D341Med (cell line): ENCODE results near the gene IARS1.

Experiments
- DNase-seq: peaks from one replicate; pipeline ENCODE4 v3.0.0; 2012; ENCODE audit warnings: low spot score

Gene IARS1

DNA sequence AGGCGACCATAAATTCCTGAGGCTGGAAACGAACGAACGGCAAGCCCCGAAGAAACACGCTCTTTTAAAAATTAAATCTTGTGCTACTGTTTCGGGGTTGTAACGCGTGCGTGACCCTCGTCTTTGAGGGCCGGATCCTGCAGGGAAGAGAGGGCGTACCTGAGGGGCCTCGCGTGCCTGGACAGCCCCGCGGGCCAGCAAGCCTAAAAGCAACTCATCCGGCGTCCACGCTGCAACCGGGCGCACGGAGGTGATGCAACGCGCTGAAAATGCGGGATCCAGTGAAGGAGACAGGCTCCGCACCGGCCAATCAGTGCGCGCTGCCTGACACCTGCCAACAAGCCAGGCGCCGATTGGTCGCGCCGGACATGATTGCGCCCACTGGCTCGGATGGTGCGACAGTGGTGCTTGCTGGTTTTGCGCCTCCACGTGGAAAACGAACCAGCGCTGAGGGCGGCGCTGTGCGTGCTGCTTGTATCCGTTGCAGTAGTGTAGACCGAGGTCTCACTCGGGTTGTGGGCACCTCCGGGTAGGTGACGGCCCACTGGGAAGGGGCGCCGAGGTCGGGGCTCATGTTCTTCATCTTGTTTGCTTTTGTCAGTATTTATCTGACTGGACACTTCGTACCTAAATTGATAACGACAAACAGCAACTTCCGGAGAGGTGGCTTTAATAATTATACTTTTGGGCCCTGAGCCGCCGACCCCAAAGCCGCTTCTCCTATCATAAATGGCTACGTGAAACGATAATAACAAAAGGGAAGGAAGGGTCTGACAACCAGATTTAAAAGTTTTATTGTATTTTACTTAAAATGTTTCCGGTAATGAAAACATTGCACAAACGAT lies at the start of gene IARS1:
Gene IARS1 (minus strand): TSS at position 246 of the 845 bp plus-strand sequence. CDS start 4,278 bp downstream, outside the sequence.
- DNase-seq, result peak; percentile 99

DNA sequence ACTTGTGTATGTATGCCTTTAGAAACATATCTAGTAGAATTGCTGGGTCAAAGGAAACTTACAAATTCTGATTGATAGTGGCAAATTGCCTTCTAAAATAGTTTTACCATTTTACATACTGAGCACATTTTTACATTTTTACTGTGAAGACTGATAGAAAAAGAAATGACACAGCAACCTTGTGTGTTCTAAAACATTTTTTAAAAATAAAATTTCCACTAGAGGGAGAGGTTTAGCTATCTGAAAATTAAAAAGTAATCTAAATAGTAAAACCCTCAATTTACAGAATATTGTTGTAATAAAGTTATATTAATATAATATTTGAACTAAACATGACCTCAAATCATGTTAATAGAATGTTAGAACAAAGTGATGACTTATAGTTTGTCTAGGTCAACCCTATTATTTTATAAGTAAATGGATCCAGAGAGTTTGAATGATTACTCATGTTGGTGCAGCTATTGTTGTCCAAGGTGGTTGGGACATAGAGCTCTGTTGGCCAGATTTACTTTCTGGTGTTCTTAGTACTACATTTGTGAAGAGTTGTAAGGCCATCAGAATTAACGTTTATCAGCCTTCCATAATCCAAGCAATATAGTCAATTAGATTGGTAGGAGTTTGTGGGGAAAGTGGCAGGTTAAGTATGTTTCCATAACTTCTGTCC lies 49.5 kb upstream of the IARS1 start:
- no peak for DNase-seq

DNA sequence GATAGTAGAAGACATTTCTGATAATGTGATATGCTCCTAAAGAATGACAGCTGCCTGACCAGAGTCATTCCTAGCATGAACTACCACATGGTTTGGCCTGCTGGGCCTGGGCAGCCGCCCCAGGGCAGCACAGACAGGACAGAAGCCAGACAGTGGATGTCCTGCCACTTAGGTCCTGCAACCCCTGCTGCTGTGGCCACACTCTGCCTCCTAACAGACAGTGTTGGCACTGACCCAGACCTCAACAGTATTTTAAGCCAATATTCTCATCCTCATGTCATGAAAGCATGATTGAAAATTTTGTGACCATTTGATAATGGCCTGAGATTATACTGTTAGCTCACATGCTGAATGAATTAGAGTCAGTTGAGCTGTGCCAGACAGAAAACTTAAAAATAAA lies 48.1 kb upstream of the IARS1 start:
- no peak for DNase-seq

DNA sequence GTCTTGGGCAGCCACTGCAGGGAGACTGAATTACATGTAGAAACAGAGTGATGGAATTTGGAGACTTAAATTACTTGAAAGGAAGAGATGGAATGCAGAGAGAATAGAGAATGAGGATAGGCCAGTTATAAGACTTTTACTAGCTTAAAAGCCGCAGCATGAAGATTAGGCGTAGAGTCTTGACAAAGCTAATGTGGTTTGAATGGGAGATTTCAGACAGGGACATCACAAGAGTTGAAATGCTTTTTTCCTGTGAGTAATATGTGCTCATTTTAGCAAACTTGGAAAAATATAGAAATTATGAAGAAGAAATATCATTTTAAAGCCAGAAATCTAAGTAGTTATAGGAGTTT lies 39.8 kb upstream of the IARS1 start:
- DNase-seq, result no peak

DNA sequence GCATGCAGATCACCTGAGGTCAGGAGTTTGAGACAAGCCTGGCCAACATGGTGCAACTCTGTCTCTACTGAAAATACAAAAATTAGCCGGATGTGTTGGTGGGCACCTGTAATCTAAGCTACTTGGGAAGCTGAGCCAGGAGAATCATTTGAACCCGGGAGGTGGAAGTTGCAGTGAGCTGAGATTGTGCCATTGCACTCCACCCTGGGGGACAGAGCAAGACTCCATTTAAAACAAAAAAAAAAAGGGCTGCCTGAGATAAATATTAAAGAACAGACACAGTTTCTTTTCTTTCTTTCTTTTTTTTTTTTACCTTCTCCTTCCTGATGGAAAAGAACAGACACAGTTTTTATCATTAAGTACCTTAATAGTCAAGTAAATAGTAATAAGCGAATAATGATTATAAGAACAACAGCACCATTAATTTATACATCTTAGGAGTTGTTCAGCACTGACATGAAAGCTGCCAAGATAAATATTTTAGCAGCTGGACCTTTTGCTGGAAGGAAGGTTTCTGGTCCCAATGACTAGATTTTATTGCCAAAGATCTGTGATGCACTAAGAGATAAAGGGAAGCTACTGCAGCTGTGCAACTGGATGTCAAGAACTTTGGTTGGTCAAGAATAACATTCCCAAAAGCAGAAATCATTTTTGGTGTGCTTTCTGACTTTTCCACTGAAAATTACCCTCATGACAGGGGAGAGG lies 39.2 kb upstream of the IARS1 start:
- no peak for DNase-seq

DNA sequence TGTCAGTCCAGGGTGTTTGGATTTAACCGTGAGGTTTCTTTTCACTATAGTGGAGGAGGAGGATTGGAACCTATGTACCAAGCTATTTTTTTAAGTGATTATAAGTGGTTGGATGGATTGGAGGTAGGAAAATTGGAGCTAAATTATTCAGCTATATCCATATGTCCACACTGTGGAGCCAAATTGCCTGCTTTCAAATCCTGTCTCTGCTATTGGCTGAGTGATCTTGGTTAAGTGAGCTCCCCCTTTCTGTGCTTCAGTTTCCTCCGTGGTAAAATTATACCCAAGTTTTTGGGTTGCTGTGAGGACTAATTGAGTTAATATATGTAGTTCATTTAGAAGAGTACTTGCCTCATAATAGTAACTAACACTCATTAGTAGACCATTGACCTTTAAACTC lies 34.7 kb upstream of the IARS1 start:
- peak; percentile 35 for DNase-seq

DNA sequence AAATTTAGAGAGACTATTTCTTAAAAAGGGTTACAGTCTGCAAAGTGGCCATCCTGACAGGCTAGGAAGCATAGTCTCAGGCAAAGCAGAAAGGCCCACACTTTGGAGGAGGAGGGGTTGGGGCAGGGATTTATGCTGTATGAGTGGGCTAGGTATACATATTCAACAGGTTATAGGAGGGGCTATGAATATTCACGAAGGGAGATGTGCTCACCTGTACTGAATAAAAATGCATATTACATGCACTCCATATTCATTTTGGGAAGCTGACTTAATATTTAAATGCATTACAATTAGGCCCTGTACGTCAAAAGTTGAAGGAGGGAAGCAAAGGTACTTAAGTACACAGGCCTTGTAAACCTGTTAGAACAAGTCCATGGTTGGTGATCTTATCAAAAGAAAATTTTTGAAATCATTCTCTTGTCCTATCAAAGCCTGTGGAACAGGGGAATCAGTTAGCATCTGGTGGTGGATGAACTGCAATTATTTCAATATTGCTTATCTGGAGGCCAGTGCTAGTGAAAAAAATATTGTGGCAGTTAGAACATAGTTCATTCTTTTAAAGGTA lies 33.9 kb upstream of the IARS1 start:
- DNase-seq, result no peak

DNA sequence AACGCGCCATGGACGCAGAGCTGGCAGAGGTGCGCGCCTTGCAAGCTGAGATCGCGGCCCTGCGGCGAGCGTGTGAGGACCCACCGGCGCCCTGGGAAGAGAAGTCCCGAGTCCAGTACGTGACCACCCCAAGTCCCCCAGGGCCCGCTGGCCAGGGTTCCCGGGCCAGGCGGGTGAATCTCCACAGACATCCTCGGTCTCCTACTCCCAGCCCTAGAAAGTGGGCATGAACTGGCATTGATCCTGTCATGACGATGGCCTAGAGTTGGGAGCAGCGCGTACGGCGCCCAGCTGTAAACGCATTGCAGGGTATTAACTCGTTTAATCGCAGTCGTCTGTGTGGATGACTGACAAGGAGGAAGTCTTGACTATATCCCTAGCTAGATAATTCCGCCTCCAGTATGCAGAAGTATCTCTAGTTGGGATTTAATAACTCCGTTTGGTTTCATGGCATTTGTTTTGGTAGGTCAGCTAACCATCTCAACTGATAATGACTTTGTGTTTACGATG lies 32.5 kb upstream of the IARS1 start:
- DNase-seq, result no peak

DNA sequence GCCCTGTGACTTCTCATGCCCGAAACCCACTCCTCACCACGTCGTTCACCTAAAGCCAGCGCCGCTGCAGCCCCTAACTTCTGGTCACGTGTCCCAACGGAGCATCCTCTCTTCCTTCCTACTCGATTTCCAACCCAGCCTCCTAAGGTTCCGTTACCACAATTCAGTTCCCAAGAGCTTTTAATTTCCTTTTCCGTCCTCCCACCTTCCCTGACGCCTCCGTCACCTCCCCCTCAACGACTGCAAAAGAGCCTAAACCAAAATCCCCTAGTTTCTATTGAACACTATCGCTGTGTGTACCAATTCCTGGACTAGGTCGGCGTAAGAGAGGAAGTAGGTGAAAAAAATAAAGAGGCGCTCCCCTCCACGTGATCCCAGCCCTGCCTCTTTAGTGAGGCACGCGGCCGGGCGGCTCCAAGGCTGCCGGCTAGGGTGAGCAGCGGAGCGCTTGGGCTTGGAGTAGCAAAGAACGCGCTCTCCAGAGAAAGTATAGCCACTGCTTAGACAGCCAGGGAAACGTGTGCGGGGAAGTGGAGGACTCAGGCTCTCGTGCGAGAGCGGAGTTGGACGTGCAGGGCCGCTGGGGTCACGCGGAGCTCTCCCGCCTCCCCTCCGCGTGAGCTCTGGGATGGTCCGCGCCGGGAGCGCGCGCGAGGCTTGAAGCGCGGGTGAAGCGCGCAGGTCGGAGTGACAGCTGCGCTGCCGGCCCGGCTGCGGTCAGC lies 31.9 kb upstream of the IARS1 start, which contains the start of the genes CENPP and NOL8:
Gene CENPP (plus strand): TSS at position 685 of the 722 bp plus-strand sequence.
Gene NOL8 (minus strand): TSS at position 82 of the 722 bp plus-strand sequence. CDS start 1,189 bp downstream, outside the sequence.
- DNase-seq, result peak; percentile 90

DNA sequence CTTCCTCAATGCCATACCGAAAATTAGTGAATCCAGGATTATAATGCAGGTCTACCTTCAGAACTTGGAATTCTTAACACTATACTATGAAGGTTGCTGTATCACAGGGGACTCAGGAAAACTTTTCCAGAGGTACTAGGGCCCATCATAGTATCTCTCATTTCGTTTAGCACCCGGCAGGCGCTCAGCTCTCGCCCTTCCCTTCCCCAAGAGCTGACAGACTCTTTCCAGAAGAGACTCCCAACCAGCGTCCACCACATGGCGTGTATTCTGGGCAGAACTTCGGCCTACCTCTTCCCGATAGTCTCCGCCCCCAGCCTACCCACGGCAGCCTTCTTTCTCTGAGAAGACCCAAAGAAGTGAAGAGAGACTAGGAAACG lies 31.4 kb upstream of the IARS1 start:
- no peak for DNase-seq

DNA sequence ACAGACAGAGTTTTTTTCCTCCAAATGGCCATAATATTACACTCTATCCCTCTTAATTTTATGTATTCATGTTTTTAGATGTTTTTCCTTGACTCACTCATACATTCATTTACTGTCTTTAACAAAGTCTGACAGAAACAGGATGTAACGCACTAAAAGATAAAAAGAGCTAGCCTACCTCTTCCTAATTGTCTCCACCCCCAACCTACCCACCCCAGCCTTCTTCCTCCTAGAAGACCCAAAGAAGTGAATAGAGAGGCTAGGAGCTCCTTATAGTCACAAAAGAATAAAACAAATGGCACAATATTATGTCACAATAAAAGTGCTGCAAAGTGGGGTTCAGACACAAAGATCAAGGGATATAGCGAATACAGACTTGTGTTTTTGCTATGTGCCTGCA lies 30.9 kb upstream of the IARS1 start:
- DNase-seq, result no peak

DNA sequence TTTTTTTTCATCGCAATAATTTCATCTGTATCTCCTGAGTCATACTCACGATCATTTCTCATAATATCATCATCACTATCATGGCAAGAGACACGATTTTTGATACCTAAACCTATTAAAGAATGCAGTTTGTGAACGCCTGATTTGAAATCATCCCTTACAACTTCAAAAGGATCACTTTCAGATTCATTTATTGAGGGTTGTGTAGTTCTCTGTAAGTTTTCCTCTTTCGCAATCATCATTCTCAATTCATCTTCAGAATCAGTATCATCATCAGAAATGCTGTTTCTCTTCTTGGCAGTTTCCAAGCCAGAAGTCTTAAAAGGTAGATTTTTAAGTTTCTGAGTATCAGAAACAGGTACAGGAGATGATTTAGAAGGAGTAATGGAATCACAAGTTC lies 22.0 kb upstream of the IARS1 start:
- no peak for DNase-seq

DNA sequence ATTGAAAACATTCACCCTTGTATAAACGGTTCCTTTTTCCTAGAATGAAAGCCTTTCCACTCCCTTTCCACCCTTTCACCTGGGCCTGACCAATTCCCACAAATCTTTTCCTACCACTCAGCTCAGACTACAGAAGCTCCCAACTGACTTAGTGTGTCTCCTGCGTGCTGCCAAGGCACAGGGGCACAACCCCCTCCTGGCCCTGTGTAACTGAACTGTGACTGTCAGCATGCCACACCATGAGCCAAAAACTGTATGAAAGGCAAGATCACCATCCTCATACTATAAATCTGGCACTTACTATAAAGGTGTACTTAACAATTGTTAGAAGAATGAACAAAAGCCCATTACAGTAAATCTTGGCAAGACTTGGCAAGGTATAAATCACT lies 20.1 kb upstream of the IARS1 start:
- no peak for DNase-seq

DNA sequence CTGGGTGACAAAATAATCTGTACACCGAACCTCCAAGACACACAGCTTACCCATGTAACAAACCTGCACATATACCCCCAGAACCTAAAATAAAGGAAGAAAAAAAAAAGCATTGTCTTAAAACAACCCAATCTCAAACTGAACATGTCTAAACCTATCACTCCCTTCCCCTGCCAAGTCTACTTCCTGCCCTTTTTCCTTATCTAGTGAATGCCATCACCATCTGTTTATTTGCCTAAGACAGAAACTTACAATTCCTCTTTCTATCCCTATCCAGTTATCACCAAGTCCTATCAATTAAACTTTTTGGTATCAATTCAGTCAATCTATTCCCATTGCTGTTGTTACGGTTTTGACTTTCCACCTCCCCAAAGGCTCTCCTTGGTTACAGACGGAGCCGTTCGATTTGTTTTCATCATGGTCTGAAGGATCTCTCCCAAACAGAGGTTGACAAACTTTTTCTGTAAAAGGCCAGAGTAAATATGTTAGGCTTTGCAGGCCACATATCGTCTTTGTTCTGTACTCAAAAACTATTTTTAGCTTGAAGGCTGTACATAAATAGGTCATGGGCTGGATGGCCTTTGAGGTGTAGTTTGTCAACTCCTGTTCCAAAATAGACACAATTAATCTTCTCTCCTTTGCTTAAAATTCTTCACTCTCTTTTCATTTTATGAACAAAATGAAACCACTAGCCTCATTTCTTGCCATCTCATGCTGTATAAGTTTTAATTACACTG lies 19.6 kb upstream of the IARS1 start:
- DNase-seq, result no peak

DNA sequence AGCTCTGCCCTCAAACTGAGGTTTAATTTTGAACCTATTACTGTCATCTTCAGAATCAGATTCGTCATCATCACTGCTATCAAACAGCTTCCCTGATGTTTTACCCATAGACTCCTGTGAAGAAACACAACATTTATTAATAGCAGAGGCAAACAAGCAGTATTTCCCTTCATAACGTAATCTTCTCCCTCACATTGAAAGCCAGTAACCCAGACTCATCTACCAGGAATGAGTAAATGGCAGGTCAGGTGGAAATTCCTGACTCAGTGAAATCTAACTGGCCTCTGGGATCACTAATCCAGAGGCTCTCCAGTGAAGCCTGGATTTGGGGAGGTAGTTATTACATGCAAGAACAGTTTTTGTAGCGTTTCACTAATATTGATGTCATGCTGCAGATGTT lies 17.1 kb upstream of the IARS1 start:
- no peak for DNase-seq

DNA sequence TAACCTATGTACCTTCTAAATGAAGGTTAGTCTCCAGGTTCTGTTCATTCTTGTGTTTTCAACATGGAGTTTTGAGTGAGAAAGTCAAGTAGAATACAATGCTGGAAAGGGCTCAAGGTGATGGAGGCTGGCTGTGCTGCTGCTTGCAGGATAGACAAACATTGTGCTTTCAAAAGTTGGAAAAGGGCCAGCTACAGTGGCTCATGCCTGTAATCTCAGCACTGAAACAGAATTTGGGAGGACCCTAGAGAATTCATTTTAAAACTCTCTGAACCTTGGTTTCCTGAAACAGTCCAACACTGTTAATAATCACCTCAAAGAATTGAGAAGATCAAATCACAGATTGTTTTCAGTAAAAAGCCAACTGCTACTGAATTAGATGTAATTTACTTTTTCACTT lies 15.4 kb upstream of the IARS1 start:
- DNase-seq, result no peak

DNA sequence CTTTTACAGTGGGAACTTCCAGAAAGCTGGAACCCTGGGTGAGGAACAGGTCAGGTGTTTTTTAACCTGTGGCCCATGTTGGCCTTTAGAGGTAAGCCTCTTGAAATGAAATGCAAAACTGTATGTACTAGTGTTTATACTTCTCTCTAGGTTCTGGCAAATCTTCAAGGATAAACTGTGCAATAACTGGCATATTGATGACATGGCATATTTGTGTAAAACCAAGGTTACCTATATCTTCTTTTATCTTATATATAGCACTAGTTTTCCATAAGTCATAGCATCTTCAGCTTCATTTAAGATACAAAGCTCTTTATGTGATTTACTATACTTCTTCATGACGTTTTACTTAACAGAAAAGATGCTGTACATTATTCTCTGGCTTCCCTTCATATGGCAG lies 7.4 kb upstream of the IARS1 start:
- DNase-seq, result no peak

DNA sequence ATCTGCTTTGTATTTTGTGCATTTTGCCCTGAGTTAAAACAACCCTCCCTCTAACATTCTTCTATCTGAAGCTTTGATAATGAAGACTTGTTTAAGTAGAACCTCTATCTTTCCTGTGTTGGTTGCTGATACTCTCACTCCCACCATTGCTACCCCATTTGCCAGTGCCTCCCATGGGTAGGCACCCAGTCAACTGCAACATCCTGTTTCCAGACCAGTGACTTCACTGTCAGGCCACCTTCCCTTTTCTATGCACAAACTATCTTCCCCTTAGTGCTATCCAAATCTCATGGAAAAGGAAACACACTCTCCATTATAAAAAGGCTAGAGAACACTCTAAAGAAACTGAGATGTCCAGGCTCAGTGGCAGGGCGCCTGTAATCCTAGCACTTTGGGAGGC lies 5.6 kb upstream of the IARS1 start:
- DNase-seq, result no peak

DNA sequence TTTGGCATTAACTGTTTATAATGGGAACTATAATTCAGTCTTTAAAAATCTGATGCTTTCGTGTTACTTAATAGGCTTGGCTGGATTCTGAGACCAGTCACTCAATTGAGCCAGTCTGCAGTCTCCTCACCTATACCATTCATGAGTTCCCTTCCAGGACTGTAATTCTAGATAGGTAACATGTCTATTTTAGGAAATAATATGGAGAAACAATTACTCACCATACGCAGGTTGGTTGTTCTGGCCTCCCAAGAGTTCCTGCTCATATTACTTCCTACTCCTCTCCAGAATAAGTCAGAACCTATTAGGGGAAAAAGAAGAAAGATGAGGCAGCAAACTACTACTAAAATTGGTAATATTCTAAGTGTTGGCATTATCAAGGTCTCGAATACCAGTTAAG lies 4.5 kb upstream of the IARS1 start:
- DNase-seq, result no peak

DNA sequence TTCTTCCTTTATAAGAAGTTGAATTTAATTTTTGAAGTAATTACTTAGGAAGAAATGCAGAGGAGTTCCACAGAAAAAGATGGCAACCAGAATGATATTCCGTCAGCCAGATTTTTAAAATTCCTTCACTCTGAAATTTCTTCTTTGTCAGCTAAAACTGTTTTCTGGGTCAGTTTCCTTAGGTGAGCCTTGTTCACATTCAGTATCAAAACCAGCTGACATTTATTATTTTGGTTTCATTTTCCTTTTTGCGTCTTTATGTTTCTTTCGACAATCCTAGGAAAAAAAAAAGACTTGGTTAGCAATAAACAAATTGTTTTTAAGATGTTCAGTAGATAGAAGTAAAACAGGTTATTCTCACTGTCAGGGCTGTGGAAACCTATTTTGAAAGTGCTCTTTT lies 4.1 kb upstream of the IARS1 start:
- DNase-seq, result no peak

DNA sequence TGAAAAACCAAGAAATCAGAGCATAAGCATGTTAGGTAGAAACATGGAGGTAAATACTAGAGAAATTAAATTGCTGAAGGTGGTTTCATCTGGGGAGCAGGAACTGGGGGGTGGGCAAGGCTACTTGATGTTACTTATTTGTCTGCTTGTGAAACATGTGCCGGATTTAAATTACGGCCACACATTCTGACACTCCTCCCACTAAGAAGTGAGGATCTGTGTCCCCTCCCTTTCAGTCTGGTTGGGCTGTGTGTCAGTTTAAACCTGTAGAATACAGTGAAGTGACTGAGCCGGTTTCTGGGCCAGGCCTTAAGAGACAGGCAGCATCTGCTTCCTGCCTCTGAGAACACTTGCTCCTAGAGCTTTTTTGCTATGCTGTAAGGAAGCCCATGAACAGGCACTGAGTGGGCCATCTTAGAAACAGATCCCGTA lies 2.3 kb upstream of the IARS1 start:
- DNase-seq, result no peak
